ENCODE measurements around the gene CD38.

- TF ChIP-seq, protein P1, sequence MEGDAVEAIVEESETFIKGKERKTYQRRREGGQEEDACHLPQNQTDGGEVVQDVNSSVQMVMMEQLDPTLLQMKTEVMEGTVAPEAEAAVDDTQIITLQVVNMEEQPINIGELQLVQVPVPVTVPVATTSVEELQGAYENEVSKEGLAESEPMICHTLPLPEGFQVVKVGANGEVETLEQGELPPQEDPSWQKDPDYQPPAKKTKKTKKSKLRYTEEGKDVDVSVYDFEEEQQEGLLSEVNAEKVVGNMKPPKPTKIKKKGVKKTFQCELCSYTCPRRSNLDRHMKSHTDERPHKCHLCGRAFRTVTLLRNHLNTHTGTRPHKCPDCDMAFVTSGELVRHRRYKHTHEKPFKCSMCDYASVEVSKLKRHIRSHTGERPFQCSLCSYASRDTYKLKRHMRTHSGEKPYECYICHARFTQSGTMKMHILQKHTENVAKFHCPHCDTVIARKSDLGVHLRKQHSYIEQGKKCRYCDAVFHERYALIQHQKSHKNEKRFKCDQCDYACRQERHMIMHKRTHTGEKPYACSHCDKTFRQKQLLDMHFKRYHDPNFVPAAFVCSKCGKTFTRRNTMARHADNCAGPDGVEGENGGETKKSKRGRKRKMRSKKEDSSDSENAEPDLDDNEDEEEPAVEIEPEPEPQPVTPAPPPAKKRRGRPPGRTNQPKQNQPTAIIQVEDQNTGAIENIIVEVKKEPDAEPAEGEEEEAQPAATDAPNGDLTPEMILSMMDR (IDR thresholded peaks at IDR 0.05) = no peak
- no peak for TF ChIP-seq JUN (IDR thresholded peaks at IDR 0.05)
- TF ChIP-seq, protein P2, sequence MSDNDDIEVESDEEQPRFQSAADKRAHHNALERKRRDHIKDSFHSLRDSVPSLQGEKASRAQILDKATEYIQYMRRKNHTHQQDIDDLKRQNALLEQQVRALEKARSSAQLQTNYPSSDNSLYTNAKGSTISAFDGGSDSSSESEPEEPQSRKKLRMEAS (IDR thresholded peaks at IDR 0.05) = no peak
- no peak for TF ChIP-seq POLR2A (IDR thresholded peaks at IDR 0.05; ENCODE audit: low read length)
- no peak for TF ChIP-seq ELK1 (IDR thresholded peaks at IDR 0.05; ENCODE audit: low read depth, low read length)
- TF ChIP-seq TP53 (CRISPR knock-in tag; IDR thresholded peaks at IDR 0.05) = no peak
Measured at GRCh38 chr4:15832523-15833451, 54.7 kb downstream of the CD38 start.
